ENCODE data around the gene SEMA3B.

The SEMA3B gene

DNA sequence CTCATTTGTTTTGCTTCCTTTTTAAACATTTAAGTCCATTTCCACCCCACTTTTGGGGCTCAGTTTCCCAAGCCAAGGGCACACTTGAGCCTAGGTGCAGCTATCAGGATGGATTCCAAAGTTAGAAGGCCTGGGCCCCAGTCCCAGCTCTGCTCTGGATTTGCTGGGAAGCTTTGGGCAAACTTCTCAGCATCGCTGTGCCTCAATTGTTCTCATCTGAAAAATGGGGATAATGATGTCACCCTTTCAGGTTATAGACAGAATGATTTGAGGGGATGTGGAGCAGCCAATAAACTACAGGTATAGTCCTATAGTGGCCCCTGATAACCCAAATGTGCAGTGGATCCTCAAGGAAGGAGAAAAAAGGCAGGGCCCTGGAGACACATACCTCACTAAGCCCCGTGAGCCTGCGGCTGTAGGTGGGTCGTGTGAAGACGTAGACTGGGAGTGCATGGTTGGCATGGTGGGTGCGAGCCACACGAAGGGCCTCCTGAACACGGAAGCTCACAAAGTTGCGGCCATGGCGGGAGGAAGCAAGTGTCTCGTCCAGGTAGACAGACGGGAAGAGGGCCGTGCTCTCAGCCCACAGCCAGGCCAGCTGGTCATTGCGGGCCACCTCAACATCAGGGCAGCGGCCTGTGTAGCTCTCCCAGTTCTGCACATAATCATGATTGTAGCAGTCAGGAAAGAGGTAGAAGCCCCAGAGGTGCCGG is 50.4 kb downstream of the SEMA3B start:
- TF ChIP-seq TOX (CRISPR knock-in tag; IDR thresholded peaks at IDR 0.05; ENCODE audit: borderline replicate concordance) (no peak), ARNTL (CRISPR knock-in tag; IDR thresholded peaks at IDR 0.05; ENCODE audit: borderline replicate concordance, low read depth) (no peak), GLIS3 (CRISPR knock-in tag; IDR thresholded peaks at IDR 0.05) (no peak), OSR1 (CRISPR knock-in tag; IDR thresholded peaks at IDR 0.05) (no peak), ZFP3 (CRISPR knock-in tag; IDR thresholded peaks at IDR 0.05) (no peak), TCF4 (CRISPR knock-in tag; IDR thresholded peaks at IDR 0.05; ENCODE audit: borderline replicate concordance) (no peak), ZNF565 (CRISPR knock-in tag; conservative IDR thresholded peaks at IDR 0.05; ENCODE audit: low read depth) (no peak), CSDC2 (CRISPR knock-in tag; IDR thresholded peaks at IDR 0.05) (no peak), BACH2 (CRISPR knock-in tag; IDR thresholded peaks at IDR 0.05; ENCODE audit: borderline replicate concordance) (no peak), ESRRG (CRISPR knock-in tag; IDR thresholded peaks at IDR 0.05) (no peak), ZNF70 (CRISPR knock-in tag; IDR thresholded peaks at IDR 0.05) (no peak), TSHZ2 (CRISPR knock-in tag; IDR thresholded peaks at IDR 0.05) (no peak)
- TF ChIP-seq, protein P1, sequence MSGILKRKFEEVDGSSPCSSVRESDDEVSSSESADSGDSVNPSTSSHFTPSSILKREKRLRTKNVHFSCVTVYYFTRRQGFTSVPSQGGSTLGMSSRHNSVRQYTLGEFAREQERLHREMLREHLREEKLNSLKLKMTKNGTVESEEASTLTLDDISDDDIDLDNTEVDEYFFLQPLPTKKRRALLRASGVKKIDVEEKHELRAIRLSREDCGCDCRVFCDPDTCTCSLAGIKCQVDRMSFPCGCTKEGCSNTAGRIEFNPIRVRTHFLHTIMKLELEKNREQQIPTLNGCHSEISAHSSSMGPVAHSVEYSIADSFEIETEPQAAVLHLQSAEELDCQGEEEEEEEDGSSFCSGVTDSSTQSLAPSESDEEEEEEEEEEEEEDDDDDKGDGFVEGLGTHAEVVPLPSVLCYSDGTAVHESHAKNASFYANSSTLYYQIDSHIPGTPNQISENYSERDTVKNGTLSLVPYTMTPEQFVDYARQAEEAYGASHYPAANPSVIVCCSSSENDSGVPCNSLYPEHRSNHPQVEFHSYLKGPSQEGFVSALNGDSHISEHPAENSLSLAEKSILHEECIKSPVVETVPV (CRISPR knock-in tag; IDR thresholded peaks at IDR 0.05) = no peak
- no peak for ATAC-seq

- TF ChIP-seq, protein P2, sequence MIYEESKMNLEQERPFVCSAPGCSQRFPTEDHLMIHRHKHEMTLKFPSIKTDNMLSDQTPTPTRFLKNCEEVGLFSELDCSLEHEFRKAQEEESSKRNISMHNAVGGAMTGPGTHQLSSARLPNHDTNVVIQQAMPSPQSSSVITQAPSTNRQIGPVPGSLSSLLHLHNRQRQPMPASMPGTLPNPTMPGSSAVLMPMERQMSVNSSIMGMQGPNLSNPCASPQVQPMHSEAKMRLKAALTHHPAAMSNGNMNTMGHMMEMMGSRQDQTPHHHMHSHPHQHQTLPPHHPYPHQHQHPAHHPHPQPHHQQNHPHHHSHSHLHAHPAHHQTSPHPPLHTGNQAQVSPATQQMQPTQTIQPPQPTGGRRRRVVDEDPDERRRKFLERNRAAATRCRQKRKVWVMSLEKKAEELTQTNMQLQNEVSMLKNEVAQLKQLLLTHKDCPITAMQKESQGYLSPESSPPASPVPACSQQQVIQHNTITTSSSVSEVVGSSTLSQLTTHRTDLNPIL (CRISPR knock-in tag; IDR thresholded peaks at IDR 0.05; ENCODE audit: low read depth) = no peak
- TF ChIP-seq ESRRG (CRISPR knock-in tag; IDR thresholded peaks at IDR 0.05) = no peak
- TF ChIP-seq ZNF565 (CRISPR knock-in tag; conservative IDR thresholded peaks at IDR 0.05; ENCODE audit: low read depth) = no peak
- no peak for TF ChIP-seq ISL1 (CRISPR knock-in tag; IDR thresholded peaks at IDR 0.05)
- TF ChIP-seq ZC3H10 (CRISPR knock-in tag; IDR thresholded peaks at IDR 0.05) = no peak
- no peak for TF ChIP-seq TSHZ2 (CRISPR knock-in tag; IDR thresholded peaks at IDR 0.05)
- TF ChIP-seq ZFP30 (CRISPR knock-in tag; IDR thresholded peaks at IDR 0.05) = no peak
- TF ChIP-seq, protein P1 (CRISPR knock-in tag; IDR thresholded peaks at IDR 0.05) = no peak
- TF ChIP-seq ZNF8 (CRISPR knock-in tag; IDR thresholded peaks at IDR 0.05) = no peak
- TF ChIP-seq ZFP3 (CRISPR knock-in tag; IDR thresholded peaks at IDR 0.05) = no peak
- TF ChIP-seq POU6F1 (CRISPR knock-in tag; IDR thresholded peaks at IDR 0.05; ENCODE audit: borderline replicate concordance, low read depth) = no peak
- no peak for TF ChIP-seq OSR1 (CRISPR knock-in tag; IDR thresholded peaks at IDR 0.05)
- TF ChIP-seq SNAI2 (CRISPR knock-in tag; IDR thresholded peaks at IDR 0.05) = no peak
- TF ChIP-seq, protein P3, sequence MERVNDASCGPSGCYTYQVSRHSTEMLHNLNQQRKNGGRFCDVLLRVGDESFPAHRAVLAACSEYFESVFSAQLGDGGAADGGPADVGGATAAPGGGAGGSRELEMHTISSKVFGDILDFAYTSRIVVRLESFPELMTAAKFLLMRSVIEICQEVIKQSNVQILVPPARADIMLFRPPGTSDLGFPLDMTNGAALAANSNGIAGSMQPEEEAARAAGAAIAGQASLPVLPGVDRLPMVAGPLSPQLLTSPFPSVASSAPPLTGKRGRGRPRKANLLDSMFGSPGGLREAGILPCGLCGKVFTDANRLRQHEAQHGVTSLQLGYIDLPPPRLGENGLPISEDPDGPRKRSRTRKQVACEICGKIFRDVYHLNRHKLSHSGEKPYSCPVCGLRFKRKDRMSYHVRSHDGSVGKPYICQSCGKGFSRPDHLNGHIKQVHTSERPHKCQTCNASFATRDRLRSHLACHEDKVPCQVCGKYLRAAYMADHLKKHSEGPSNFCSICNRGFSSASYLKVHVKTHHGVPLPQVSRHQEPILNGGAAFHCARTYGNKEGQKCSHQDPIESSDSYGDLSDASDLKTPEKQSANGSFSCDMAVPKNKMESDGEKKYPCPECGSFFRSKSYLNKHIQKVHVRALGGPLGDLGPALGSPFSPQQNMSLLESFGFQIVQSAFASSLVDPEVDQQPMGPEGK (CRISPR knock-in tag; IDR thresholded peaks at IDR 0.05; ENCODE audit: borderline replicate concordance) = no peak
- TF ChIP-seq TOX (CRISPR knock-in tag; IDR thresholded peaks at IDR 0.05; ENCODE audit: borderline replicate concordance) = no peak
- no peak for ATAC-seq
Observed at GRCh38 chr3:50319894-50320625, 51.1 kb downstream of the SEMA3B start.
